HCT116 (cell line): ENCODE measurements around the gene ARHGEF17. TPM values are rescaled to one million over a fixed set of nuclear protein-coding genes. Genes with fewer than 3 reads are reported as not detected.

Experiments used
- ATAC-seq: fragments of 200-7000 bp; cut with Tn5 transposase; 2 replicates; pipeline ENCODE4 v1.9.1; 2020; ENCODE audit warnings: mild to moderate bottlenecking, moderate library complexity
- BruUV-seq: library from RNA; stranded (reverse); fragments of 400-500 nt; replicated peaks from 2 replicates; lab custom pipeline; 2021; lab: Mats Ljungman, UMichigan
- CTCF ChIA-PET: fragments of 300-600 bp; sonication (Branson Sonifier 250); formaldehyde crosslinking; loops from one replicate; lab custom pipeline; 2021; ENCODE audit warnings: antibody characterized with exemption; lab: Charles Lee
- POLR2A ChIA-PET: fragments of 300-600, 350-600 bp; sonication (Branson Sonifier 250); formaldehyde crosslinking; loops from one replicate; lab custom pipeline; 2021; ENCODE audit warnings: antibody characterized with exemption; lab: Charles Lee
- RAD21 ChIA-PET, 2 experiments: fragments of 300-600 bp; sonication (Branson Sonifier 250); formaldehyde crosslinking; loops; one replicate each; lab custom pipeline; 2023; ENCODE audit warnings: low total read pairs in 2 of 2; ENCODE audit not compliant: uncharacterized antibody in 2 of 2, unreplicated experiment in 2 of 2, low non-redundant PET in 1 of 2; lab: Charles Lee
- DNase-seq: peaks from one replicate; pipeline ENCODE4 v3.0.0-alpha.2; 2010; ENCODE audit warnings: low read depth, low spot score
- H2AFZ ChIP-seq: fragments of 200-600 bp; shearing (Covaris generic), sonication (generic); 2 replicates; pipeline ENCODE4 v1.6.1; 2017; ENCODE audit warnings: low read depth, mixed run types, mixed read lengths, antibody characterized with exemption, low read length; ENCODE audit not compliant: poor library complexity, severe bottlenecking
- H3K27ac ChIP-seq: 2 replicates; pipeline ENCODE4 v1.5.1; 2012; ENCODE audit warnings: low read depth, low read length
- H3K27me3 ChIP-seq: fragments of 200-600 bp; sonication (generic); 2 replicates; pipeline ENCODE4 v1.6.1; 2016; ENCODE audit warnings: mixed run types, low read length, mixed read lengths; ENCODE audit not compliant: insufficient read depth
- H3K36me3 ChIP-seq, 2 experiments: fragments of 200-500 bp in 1 of 2; fragments of 200-600 bp in 1 of 2; sonication (Bioruptor generic) in 1 of 2; sonication (generic) in 1 of 2; 2 replicates each; pipeline versions ENCODE4 v1.5.1 to v1.6.1; 2014 to 2016; ENCODE audit warnings: low read length in 2 of 2, inconsistent platforms in 1 of 2, mixed read lengths in 1 of 2, mixed run types in 1 of 2; ENCODE audit not compliant: insufficient read depth in 2 of 2, control insufficient read depth in 1 of 2
- H3K4me1 ChIP-seq, 2 experiments: fragments of 200-600 bp in 1 of 2; sonication (generic) in 1 of 2; 2 replicates each; pipeline versions ENCODE4 v1.5.1 to v1.6.1; 2012 to 2017; ENCODE audit warnings: low read length in 2 of 2, inconsistent platforms in 1 of 2, mild to moderate bottlenecking in 1 of 2, mixed read lengths in 1 of 2, mixed run types in 1 of 2, moderate library complexity in 1 of 2; ENCODE audit not compliant: insufficient read depth in 2 of 2, control insufficient read depth in 1 of 2
- H3K4me2 ChIP-seq: fragments of 200-600 bp; sonication (generic); 2 replicates; pipeline ENCODE4 v1.6.1; 2017; ENCODE audit warnings: mixed run types, low read length, mixed read lengths
- H3K4me3 ChIP-seq, 2 experiments: fragments of 200-600 bp in 1 of 2; sonication (generic) in 1 of 2; replicated peaks in 1 of 2; 2 replicates each; pipeline ENCODE4 v1.5.1; 2011 to 2016; ENCODE audit warnings: low read length in 2 of 2, control low read depth in 1 of 2, low read depth in 1 of 2, mild to moderate bottlenecking in 1 of 2, mixed read lengths in 1 of 2, mixed run types in 1 of 2
- H3K79me2 ChIP-seq: fragments of 200-600 bp; sonication (generic); 2 replicates; pipeline ENCODE4 v1.6.1; 2017; ENCODE audit warnings: mild to moderate bottlenecking, mixed run types, low read length, moderate library complexity, mixed read lengths; ENCODE audit not compliant: insufficient read depth
- H3K9ac ChIP-seq: fragments of 200-600 bp; sonication (generic); 2 replicates; pipeline ENCODE4 v1.6.1; 2016; ENCODE audit warnings: low read length, mixed read lengths
- H3K9me2 ChIP-seq: fragments of 200-600 bp; sonication (generic), shearing (Covaris generic); 2 replicates; pipeline ENCODE4 v1.6.1; 2017; ENCODE audit warnings: mixed run types, mild to moderate bottlenecking, moderate library complexity; ENCODE audit not compliant: insufficient read depth
- H3K9me3 ChIP-seq, 2 experiments: fragments of 200-500 bp in 1 of 2; fragments of 200-600 bp in 1 of 2; sonication (Bioruptor generic) in 1 of 2; sonication (generic) in 1 of 2; 2 replicates each; pipeline ENCODE4 v1.6.1; 2014 to 2017; ENCODE audit warnings: low read length in 2 of 2, mixed read lengths in 2 of 2, inconsistent platforms in 1 of 2, low read depth in 1 of 2, mild to moderate bottlenecking in 1 of 2, mixed run types in 1 of 2, moderate library complexity in 1 of 2; ENCODE audit not compliant: control insufficient read depth in 1 of 2, insufficient read depth in 1 of 2
- H4K20me1 ChIP-seq: fragments of 200-600 bp; sonication (generic), shearing (Covaris generic); 2 replicates; pipeline ENCODE4 v1.6.1; 2017; ENCODE audit warnings: mixed run types, mild to moderate bottlenecking, moderate library complexity; ENCODE audit not compliant: insufficient read depth
- CBX3 ChIP-seq: IDR thresholded peaks from 2 replicates; pipeline ENCODE4 v1.6.1; 2012; ENCODE audit warnings: low read depth
- CEBPB ChIP-seq: IDR thresholded peaks from 2 replicates; pipeline ENCODE4 v1.6.1; 2012; ENCODE audit warnings: low read depth
- EGR1 ChIP-seq: IDR thresholded peaks from 2 replicates; pipeline ENCODE4 v1.6.1; 2012; ENCODE audit warnings: low read depth
- ELF1 ChIP-seq: IDR thresholded peaks from 2 replicates; pipeline ENCODE4 v1.6.1; 2012; ENCODE audit warnings: low read depth, borderline replicate concordance
- EZH2 ChIP-seq: fragments of 200-600 bp; sonication (generic); IDR thresholded peaks from 2 replicates; pipeline ENCODE4 v1.6.1; 2017; ENCODE audit warnings: antibody characterized with exemption, mixed run types
- EZH2phosphoT487 ChIP-seq: fragments of 200-600 bp; IDR thresholded peaks from 2 replicates; pipeline ENCODE4 v1.6.1; 2018; ENCODE audit warnings: antibody characterized with exemption, borderline replicate concordance
- FOSL1 ChIP-seq: IDR thresholded peaks from 2 replicates; pipeline ENCODE4 v1.6.1; 2012; ENCODE audit warnings: low read depth
- JUND ChIP-seq: IDR thresholded peaks from 2 replicates; pipeline ENCODE4 v1.6.1; 2012
- POLR2A ChIP-seq: IDR thresholded peaks from 2 replicates; pipeline ENCODE4 v1.7.0; 2011; ENCODE audit warnings: borderline replicate concordance; ENCODE audit not compliant: insufficient read depth, insufficient read length; ENCODE audit errors: extremely low read depth
- POLR2AphosphoS5 ChIP-seq: IDR thresholded peaks from 2 replicates; pipeline ENCODE4 v1.6.1; 2011; ENCODE audit warnings: mild to moderate bottlenecking, low read depth, low read length, moderate library complexity
- RAD21 ChIP-seq: IDR thresholded peaks from 2 replicates; pipeline ENCODE4 v1.6.1; 2012; ENCODE audit warnings: low read depth, mild to moderate bottlenecking
- SIN3A ChIP-seq: IDR thresholded peaks from 2 replicates; pipeline ENCODE4 v1.6.1; 2012; ENCODE audit warnings: low read depth
- SP1 ChIP-seq: IDR thresholded peaks from 2 replicates; pipeline ENCODE4 v1.6.1; 2012; ENCODE audit warnings: low read depth
- SRF ChIP-seq: IDR thresholded peaks from 2 replicates; pipeline ENCODE4 v1.6.1; 2012; ENCODE audit warnings: low read depth
- TCF7L2 ChIP-seq: IDR thresholded peaks from 2 replicates; pipeline ENCODE4 v1.7.0; 2011; ENCODE audit warnings: borderline replicate concordance, inconsistent platforms; ENCODE audit not compliant: insufficient read depth, insufficient read length; ENCODE audit errors: extremely low read depth
- YY1 ChIP-seq: IDR thresholded peaks from 2 replicates; pipeline ENCODE4 v1.6.1; 2011; ENCODE audit warnings: low read length, low read depth, moderate library complexity, mild to moderate bottlenecking; ENCODE audit not compliant: insufficient replicate concordance; ENCODE audit errors: extremely low read depth
- ZFX ChIP-seq: fragments of 450-650 bp; IDR thresholded peaks from 2 replicates; pipeline ENCODE4 v1.6.1; 2017
- ZNF274 ChIP-seq: fragments of 200-500 bp; sonication (Bioruptor generic); IDR thresholded peaks from 2 replicates; pipeline ENCODE4 v1.6.1; 2014; ENCODE audit warnings: mild to moderate bottlenecking, low read depth, low read length, inconsistent platforms
- intact Hi-C: fragments of 100-400 bp; cut with micrococcal nuclease; formaldehyde crosslinking; loops from 2 replicates; pipeline ENCODE4 v1.10.0; 2022
- total RNA-seq: library from RNA; stranded (reverse); gene quantifications from one replicate; pipeline ENCODE4 v1.2.1, GENCODE V29; 2021; ENCODE audit not compliant: unreplicated experiment
- TF ChIP-seq, protein P1 (sequence below): IDR thresholded peaks from 2 replicates; pipeline ENCODE4 v1.6.1; 2012; ENCODE audit warnings: low read depth
- TF ChIP-seq, protein P2 (sequence below): IDR thresholded peaks from 2 replicates; pipeline ENCODE4 v1.6.1; 2012

ARHGEF17 gene
- total RNA-seq, 1 experiment from 2014 or later, result 18.2 TPM

DNA sequence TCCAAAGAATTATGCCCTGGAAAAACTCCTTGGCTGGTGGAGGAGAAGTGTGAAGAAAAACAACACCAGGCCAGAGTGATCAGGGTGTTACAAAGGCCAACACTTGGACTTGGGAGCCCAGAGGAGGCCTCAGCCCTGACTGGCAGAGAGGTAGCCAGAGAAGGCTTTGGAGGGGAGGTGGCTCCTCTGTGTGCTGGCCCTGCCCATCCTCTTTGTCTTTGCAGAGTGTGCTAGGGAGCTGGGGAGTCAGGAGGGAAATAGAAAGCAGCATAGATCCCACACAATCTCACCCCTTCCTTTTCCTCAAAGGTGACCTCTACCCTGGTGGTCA lies 48.0 kb upstream of the ARHGEF17 start (continued):
- TF ChIP-seq ZNF274 (no peak), ELF1 (no peak), EGR1 (no peak), TCF7L2 (no peak), CBX3 (no peak), JUND (no peak)
- TF ChIP-seq, protein P1, sequence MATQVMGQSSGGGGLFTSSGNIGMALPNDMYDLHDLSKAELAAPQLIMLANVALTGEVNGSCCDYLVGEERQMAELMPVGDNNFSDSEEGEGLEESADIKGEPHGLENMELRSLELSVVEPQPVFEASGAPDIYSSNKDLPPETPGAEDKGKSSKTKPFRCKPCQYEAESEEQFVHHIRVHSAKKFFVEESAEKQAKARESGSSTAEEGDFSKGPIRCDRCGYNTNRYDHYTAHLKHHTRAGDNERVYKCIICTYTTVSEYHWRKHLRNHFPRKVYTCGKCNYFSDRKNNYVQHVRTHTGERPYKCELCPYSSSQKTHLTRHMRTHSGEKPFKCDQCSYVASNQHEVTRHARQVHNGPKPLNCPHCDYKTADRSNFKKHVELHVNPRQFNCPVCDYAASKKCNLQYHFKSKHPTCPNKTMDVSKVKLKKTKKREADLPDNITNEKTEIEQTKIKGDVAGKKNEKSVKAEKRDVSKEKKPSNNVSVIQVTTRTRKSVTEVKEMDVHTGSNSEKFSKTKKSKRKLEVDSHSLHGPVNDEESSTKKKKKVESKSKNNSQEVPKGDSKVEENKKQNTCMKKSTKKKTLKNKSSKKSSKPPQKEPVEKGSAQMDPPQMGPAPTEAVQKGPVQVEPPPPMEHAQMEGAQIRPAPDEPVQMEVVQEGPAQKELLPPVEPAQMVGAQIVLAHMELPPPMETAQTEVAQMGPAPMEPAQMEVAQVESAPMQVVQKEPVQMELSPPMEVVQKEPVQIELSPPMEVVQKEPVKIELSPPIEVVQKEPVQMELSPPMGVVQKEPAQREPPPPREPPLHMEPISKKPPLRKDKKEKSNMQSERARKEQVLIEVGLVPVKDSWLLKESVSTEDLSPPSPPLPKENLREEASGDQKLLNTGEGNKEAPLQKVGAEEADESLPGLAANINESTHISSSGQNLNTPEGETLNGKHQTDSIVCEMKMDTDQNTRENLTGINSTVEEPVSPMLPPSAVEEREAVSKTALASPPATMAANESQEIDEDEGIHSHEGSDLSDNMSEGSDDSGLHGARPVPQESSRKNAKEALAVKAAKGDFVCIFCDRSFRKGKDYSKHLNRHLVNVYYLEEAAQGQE, result no peak
- TF ChIP-seq, protein P2, sequence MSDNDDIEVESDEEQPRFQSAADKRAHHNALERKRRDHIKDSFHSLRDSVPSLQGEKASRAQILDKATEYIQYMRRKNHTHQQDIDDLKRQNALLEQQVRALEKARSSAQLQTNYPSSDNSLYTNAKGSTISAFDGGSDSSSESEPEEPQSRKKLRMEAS, result no peak

DNA sequence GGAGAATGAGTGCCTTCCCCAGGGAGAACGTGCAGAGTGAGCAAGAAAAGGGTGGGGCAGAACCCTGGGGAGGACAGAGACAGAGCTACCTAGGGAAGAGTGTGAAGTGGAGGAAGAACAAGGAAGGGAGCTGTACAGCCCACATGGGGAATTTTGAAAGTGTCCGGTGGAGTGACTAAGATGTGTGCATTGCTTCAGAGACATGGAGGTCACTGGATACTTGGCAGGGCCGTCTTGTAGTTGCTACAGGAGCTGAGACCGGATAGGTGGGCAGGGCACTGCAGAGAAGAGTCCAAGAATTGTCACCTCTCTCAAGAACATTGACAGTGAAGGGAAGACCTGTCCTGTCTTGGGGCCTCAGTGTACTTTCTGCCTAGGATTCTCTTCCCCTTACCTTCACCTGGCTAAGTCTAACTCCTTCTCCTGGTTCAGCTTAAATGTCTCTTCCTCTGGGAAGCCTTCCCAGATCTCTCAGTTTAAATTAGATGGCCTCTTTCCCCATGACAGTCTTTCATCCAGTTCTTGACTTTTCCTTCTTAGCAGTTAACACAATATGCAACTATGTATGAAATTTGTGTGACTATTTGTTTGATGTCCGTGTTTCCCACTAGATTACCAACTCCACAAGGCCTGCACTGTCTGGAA lies 45.1 kb upstream of the ARHGEF17 start:
- no peak overlapping the region for H2AFZ ChIP-seq
- H3K9ac ChIP-seq, result no peak overlapping the region
- no TSS peak for BruUV-seq
- DNase-seq (no peak), ATAC-seq (no peak)
- no peak overlapping the region for H3K4me3 ChIP-seq
- intact Hi-C loops, result no loop called here
- peaks cover 1 to 12% of the 10 kb centered on the region in 2 experiments; a peak in 2 of 4 replicates for H3K4me1 ChIP-seq
- ChIA-PET CTCF (no interaction called here), RAD21 (no interaction called here), POLR2A (no interaction called here)
- H3K4me2 ChIP-seq, result no peak overlapping the region
- no peaks in the 10 kb centered on the region for H3K79me2 ChIP-seq
- peaks cover 5% of the 10 kb centered on the region; the same call in 1 of the 2 replicates for H3K27me3 ChIP-seq
- H3K36me3 ChIP-seq, result no peaks in the 10 kb centered on the region
- no peaks in the 10 kb centered on the region for H4K20me1 ChIP-seq
- TF ChIP-seq ZNF274 (no peak), FOSL1 (no peak), ELF1 (no peak), EGR1 (no peak), JUND (no peak), ZFX (no peak), CEBPB (no peak), SRF (no peak), EZH2 (no peak), SIN3A (no peak), POLR2AphosphoS5 (no peak), CBX3 (no peak), POLR2A (no peak), SP1 (no peak), EZH2phosphoT487 (no peak), YY1 (no peak), RAD21 (no peak)
- TF ChIP-seq, protein P1, result no peak
- TF ChIP-seq, protein P2, result no peak
- H3K9me2 ChIP-seq, result no peaks in the 10 kb centered on the region
- H3K27ac ChIP-seq, result no peak overlapping the region
- H3K9me3 ChIP-seq, result no peaks in the 10 kb centered on the region
